Erythroblast (primary cell): Measurements from ENCODE around the gene MPZL2.

Experiments used
- GATA1 ChIP-seq: IDR thresholded peaks from 2 replicates; pipeline ENCODE4 v1.6.1; 2011; ENCODE audit warnings: low read depth, mild to moderate bottlenecking, control low read depth, low read length, moderate library complexity
- POLR2A ChIP-seq: IDR thresholded peaks from 2 replicates; pipeline ENCODE4 v1.6.1; 2011; ENCODE audit warnings: mild to moderate bottlenecking, low read length

DNA sequence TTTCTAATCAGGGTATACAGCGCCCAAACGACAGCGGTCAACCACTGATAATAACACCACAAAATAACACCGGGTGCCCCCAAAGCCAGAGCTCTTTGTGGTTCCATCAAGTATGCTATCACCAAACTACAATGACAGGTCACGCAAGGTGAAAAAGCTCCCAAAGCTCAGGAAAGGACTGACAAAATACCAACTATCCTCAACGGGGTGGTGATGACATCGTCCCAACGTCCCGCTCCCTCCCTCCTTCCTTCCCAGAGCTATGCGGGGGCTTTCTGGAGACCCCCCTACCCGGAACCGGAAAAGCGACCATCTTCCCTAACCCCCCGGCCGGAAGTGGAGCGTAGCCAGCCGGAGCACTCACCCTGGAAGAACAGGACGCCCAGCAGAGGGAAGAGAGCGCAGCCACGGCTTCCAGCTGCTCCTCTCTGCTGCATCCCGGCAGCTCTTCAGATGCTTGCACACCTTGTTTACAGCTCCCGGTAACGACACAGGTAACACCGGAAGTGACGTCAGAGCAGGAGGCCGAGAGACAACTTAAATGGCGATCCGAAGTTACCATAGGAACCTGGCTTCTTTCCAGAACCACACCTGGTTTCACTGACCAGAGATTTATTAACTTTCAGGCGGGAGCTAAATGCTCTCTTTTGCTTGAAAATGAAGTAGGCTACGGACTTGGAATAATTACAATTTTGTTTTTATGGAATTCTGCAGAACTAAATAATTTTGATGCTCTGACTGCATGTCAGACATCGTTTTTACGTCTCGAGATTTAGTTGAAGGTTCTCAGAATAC, 12.0 kb downstream of the MPZL2 start, which contains the start of gene MPZL3:
- TF ChIP-seq POLR2A = no peak
- no peak for TF ChIP-seq GATA1
